Activated CD8-positive, alpha-beta T cell treated with anti-CD3 and anti-CD28 coated beads, Interleukin-2, amount 10 ng/mL, durations not matched to agents 7 days and 5 days (primary cell): ENCODE results near the gene RPS6KC1. TPM values are rescaled to one million over a fixed set of nuclear protein-coding genes. Genes with fewer than 3 reads are reported as not detected.

ENCODE experiments used
- ATAC-seq: fragments of 150-1000 bp; cut with Tn5 transposase; one replicate; pipeline ENCODE4 v1.10.0; 2021; ENCODE audit warnings: moderate library complexity
- CTCF ChIA-PET: fragments of 350-600 bp; sonication (Branson Sonifier 250); formaldehyde crosslinking; loops from one replicate; lab custom pipeline; 2021; ENCODE audit warnings: antibody characterized with exemption; lab: Charles Lee
- POLR2A ChIA-PET: fragments of 350-600 bp; sonication (Branson Sonifier 250); formaldehyde crosslinking; loops from one replicate; lab custom pipeline; 2021; ENCODE audit warnings: antibody characterized with exemption; lab: Charles Lee
- DNase-seq: peaks from one replicate; pipeline ENCODE4 v3.0.0-alpha.2; 2020
- H3K27ac Mint-ChIP-seq: one replicate; pipeline ENCODE4 v1.8.0; 2021; ENCODE audit warnings: mild to moderate bottlenecking, mixed read lengths
- H3K27me3 Mint-ChIP-seq: one replicate; pipeline ENCODE4 v1.8.0; 2021; ENCODE audit warnings: low read depth, mixed read lengths
- H3K36me3 Mint-ChIP-seq: one replicate; pipeline ENCODE4 v1.8.0; 2021; ENCODE audit warnings: low read depth, mixed read lengths
- H3K4me1 Mint-ChIP-seq: one replicate; pipeline ENCODE4 v1.8.0; 2021; ENCODE audit warnings: low read depth, mixed read lengths
- H3K4me3 Mint-ChIP-seq: one replicate; pipeline ENCODE4 v1.8.0; 2021; ENCODE audit warnings: mild to moderate bottlenecking, mixed read lengths
- H3K9me3 Mint-ChIP-seq: one replicate; pipeline ENCODE4 v1.8.0; 2022; ENCODE audit warnings: mixed read lengths; ENCODE audit not compliant: insufficient read depth
- total RNA-seq, 2 experiments: library from RNA; stranded (reverse); gene quantifications; one replicate each; pipeline ENCODE4 v1.2.3, GENCODE V29; 2021

The RPS6KC1 gene
- total RNA-seq, 2 experiments from 2014 or later: 11.8 to 12.5 TPM

- Mint-ChIP-seq H3K4me3 (no peak overlapping the region), H3K27ac (no peak overlapping the region), H3K27me3 (no peaks in the 10 kb centered on the region), H3K4me1 (no peaks in the 10 kb centered on the region), H3K9me3 (no peaks in the 10 kb centered on the region), H3K36me3 (no peaks in the 10 kb centered on the region)
- ATAC-seq: no peak
- ChIA-PET POLR2A (no interaction called here), CTCF (no interaction called here)
- DNase-seq: no peak
Measured at GRCh38 chr1:213250041-213250440, 199.0 kb downstream of the RPS6KC1 start.

DNA sequence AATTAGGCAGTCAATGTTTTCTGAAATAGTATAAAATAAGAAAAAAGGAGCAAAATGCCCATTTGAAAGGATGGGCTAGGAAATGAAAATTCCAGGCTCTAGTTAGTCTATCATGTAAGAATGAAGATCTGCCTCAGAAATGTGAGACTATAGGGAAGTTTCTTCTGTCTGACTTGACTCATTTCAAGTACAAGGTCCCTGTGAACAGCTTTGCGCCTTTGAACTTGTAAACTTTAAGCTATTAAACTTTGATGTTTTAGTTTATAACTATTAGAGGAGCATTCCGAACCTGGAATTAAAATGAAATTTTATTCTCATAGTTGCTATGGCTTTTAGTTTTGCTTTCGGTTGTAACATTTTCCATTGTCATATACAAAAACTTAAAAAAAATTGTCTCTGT is 199.4 kb downstream of the RPS6KC1 start:
- ChIA-PET CTCF (no interaction called here), POLR2A (no interaction called here)
- no peak for DNase-seq
- Mint-ChIP-seq H3K27ac (no peak overlapping the region), H3K4me1 (no peaks in the 10 kb centered on the region), H3K27me3 (no peaks in the 10 kb centered on the region), H3K36me3 (no peaks in the 10 kb centered on the region), H3K9me3 (no peaks in the 10 kb centered on the region), H3K4me3 (no peak overlapping the region)
- ATAC-seq: no peak

- Mint-ChIP-seq H3K4me3 (no peak overlapping the region), H3K27ac (no peak overlapping the region), H3K36me3 (no peaks in the 10 kb centered on the region), H3K4me1 (no peaks in the 10 kb centered on the region), H3K27me3 (no peaks in the 10 kb centered on the region), H3K9me3 (no peaks in the 10 kb centered on the region)
- DNase-seq: no peak
- CTCF ChIA-PET: no interaction called here
- POLR2A ChIA-PET: no interaction called here
- ATAC-seq: no peak
Measured at GRCh38 chr1:213251972-213252371, 200.9 kb downstream of the RPS6KC1 start.

DNA sequence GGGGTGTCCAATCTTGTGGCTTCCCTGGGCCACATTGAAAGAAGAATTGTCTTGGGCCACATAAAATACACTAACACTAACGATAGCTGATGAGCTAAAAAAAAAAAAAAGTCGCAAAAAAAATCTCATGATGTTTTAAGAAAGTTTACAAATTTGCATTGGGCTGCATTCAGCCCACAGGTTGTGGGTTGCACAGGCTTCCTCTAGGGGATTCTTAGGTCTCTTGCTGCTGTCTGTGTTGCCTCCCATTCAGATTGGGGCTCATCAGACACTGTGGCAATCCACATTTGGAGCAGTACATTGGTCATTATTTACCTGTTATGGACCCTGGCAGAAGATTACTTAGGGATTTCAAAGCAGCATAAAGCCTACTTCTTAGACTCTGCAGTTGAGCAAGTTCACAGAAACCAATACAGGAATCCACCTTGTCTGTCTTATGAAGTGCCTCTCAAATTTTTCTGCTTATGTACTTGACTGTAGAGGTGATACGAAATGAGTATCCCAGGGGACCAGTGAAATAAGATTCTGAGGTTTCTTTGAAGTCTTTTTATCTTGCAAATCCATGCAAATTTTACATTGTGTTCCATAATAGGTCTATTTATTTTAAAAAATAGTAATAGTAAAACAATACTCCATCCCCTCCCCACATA is 205.5 kb downstream of the RPS6KC1 start:
- ATAC-seq (no peak), DNase-seq (no peak)
- Mint-ChIP-seq H3K27me3 (no peaks in the 10 kb centered on the region), H3K9me3 (no peaks in the 10 kb centered on the region), H3K36me3 (no peaks in the 10 kb centered on the region), H3K4me3 (no peak overlapping the region), H3K4me1 (no peaks in the 10 kb centered on the region), H3K27ac (no peak overlapping the region)
- POLR2A ChIA-PET: interaction anchor here (0.6 kb wide), 1 partner anchor 357 kb away, joined by 3 read pairs; no protein-coding TSS in a partner anchor
- CTCF ChIA-PET: no interaction called here

- H3K9me3 Mint-ChIP-seq: no peaks in the 10 kb centered on the region
- H3K4me3 Mint-ChIP-seq: no peak overlapping the region
- no peak for ATAC-seq
- ChIA-PET POLR2A (no interaction called here), CTCF (no interaction called here)
- no peaks in the 10 kb centered on the region for H3K4me1 Mint-ChIP-seq
- H3K27me3 Mint-ChIP-seq: no peaks in the 10 kb centered on the region
- no peak overlapping the region for H3K27ac Mint-ChIP-seq
- H3K36me3 Mint-ChIP-seq: peaks cover 5% of the 10 kb centered on the region
- no peak for DNase-seq
Measured at GRCh38 chr1:213260311-213261075, 209.5 kb downstream of the RPS6KC1 start.

DNA sequence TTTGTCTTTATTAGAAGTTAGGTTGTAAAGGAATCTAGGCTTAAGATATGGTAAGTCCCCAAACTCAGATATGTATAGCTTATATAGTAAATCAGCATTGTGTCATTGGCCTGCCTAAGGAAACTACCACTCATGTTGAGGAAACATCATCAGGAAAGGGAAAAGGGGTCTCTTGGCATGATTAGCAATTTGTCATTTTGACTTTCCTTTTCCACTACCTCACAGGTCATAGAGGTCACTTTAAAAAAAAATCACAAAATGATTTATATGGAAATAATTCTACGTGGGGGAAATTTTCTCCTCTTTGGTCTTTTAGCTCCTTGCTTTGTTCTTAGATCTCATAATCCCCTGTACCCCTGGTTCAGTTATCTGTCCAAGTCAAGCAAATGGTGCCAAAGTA is 213.5 kb downstream of the RPS6KC1 start:
- Mint-ChIP-seq H3K27me3 (no peaks in the 10 kb centered on the region), H3K4me1 (no peaks in the 10 kb centered on the region), H3K36me3 (peaks cover 9% of the 10 kb centered on the region), H3K9me3 (no peaks in the 10 kb centered on the region), H3K4me3 (no peak overlapping the region), H3K27ac (no peak overlapping the region)
- ATAC-seq (no peak), DNase-seq (no peak)
- ChIA-PET POLR2A (no interaction called here), CTCF (no interaction called here)

GRCh38 chr1:213266983-213267772 is 216.1 kb downstream of the RPS6KC1 start:
- DNase-seq (no peak), ATAC-seq (no peak)
- Mint-ChIP-seq H3K36me3 (peaks cover 9% of the 10 kb centered on the region), H3K27me3 (no peaks in the 10 kb centered on the region), H3K4me1 (no peaks in the 10 kb centered on the region), H3K9me3 (no peaks in the 10 kb centered on the region), H3K4me3 (no peak overlapping the region), H3K27ac (no peak overlapping the region)
- POLR2A ChIA-PET: no interaction called here
- CTCF ChIA-PET: no interaction called here

DNA sequence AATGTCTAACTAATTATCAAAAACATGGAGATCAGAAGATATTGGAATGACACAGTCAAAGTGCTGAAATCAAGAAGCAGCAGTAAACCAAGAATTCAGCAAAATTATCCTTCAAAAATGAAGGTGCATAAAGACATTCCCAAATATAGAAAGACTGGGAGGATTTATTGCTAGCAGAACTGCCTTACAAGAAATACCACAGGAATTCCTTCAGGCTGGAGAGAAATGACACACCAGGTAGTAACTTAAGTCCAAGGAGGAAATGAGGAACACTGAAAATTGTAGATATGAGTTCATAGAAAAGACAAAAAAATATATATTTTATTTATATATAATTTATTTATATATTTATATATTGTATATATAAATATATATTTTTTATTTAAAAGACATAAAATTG is 217.2 kb downstream of the RPS6KC1 start:
- Mint-ChIP-seq H3K27me3 (no peaks in the 10 kb centered on the region), H3K4me3 (no peak overlapping the region), H3K4me1 (no peaks in the 10 kb centered on the region), H3K27ac (no peak overlapping the region), H3K9me3 (no peaks in the 10 kb centered on the region), H3K36me3 (peaks cover 9% of the 10 kb centered on the region)
- CTCF ChIA-PET: no interaction called here
- POLR2A ChIA-PET: no interaction called here
- no peak for DNase-seq
- ATAC-seq: no peak

- peaks cover 9% of the 10 kb centered on the region for H3K36me3 Mint-ChIP-seq
- CTCF ChIA-PET: no interaction called here
Measured at GRCh38 chr1:213269829-213270228, 218.8 kb downstream of the RPS6KC1 start.

DNA sequence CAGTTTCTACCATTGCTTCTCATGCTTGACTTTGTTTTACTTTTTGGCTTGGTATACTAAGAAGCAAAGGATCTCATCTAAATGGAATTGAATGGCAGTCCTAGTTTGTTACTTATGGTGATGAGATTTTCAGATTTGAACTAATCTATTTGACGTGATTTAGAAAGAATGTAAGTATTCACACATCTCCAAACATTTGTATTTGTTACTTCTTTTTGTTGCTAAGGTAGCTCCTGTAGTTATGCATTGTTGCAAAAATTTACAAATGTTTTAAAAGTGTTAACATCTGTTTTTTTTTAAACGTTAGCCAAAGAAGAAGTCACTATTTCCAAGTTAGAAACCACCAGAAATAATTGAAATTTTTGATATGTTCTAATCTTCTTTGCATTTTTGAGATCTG is 222.5 kb downstream of the RPS6KC1 start:
- no peak for DNase-seq
- ChIA-PET CTCF (no interaction called here), POLR2A (no interaction called here)
- H3K4me1 Mint-ChIP-seq: peaks cover 6% of the 10 kb centered on the region
- H3K36me3 Mint-ChIP-seq: peaks cover 6% of the 10 kb centered on the region
- no peak overlapping the region for H3K27ac Mint-ChIP-seq
- H3K4me3 Mint-ChIP-seq: no peak overlapping the region
- H3K27me3 Mint-ChIP-seq: no peaks in the 10 kb centered on the region
- no peaks in the 10 kb centered on the region for H3K9me3 Mint-ChIP-seq
- no peak for ATAC-seq

More at GRCh38 chr1:213269829-213270228, 218.8 kb downstream of the RPS6KC1 start:
- H3K4me1 Mint-ChIP-seq: peaks cover 6% of the 10 kb centered on the region
- H3K9me3 Mint-ChIP-seq: no peaks in the 10 kb centered on the region
- no peak overlapping the region for H3K4me3 Mint-ChIP-seq
- ATAC-seq (no peak), DNase-seq (no peak)
- no peak overlapping the region for H3K27ac Mint-ChIP-seq
- H3K27me3 Mint-ChIP-seq: no peaks in the 10 kb centered on the region
- POLR2A ChIA-PET: no interaction called here

DNA sequence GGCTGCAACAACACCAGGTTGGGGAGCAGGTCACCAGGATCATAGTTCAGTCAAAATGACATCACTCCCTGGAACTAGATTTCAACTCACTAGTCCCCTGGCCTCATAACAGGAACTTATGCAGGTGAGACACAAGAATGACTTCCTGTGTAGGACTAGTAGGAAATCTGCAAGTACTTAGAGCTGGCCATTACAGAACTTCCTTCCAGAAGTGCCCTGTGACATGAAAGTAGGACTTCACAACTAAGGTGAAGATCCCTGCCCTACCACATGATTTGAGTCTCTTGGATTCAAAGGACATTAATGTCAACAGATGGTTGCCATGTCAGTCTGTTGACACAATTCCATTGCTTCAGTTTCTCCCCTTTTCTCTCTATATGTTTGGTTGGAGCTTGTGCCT is 223.1 kb downstream of the RPS6KC1 start:
- H3K4me3 Mint-ChIP-seq: no peak overlapping the region
- no peaks in the 10 kb centered on the region for H3K27me3 Mint-ChIP-seq
- no peaks in the 10 kb centered on the region for H3K9me3 Mint-ChIP-seq
- H3K36me3 Mint-ChIP-seq: peaks cover 6% of the 10 kb centered on the region
- ChIA-PET POLR2A (no interaction called here), CTCF (no interaction called here)
- peaks cover 6% of the 10 kb centered on the region for H3K4me1 Mint-ChIP-seq
- no peak for ATAC-seq
- no peak for DNase-seq
- no peak overlapping the region for H3K27ac Mint-ChIP-seq

DNA sequence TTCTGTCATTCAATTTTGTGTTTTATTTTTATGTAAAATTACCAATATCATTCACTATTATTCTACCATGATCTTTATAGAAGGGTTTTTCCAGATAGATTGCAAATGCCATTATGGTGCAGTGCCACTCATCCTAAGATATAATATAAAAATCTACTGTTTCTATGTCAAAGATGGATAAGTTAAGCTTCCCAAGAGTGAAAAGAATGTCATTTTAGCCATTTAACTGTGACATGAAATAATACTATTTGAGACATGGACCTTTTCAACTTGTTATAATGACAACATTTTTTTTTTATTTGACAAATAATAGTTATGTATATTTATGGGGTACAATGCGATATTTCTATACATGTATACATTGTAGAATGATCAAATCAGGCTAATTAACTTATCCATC is 224.3 kb downstream of the RPS6KC1 start:
- ATAC-seq (no peak), DNase-seq (no peak)
- ChIA-PET POLR2A (no interaction called here), CTCF (no interaction called here)
- H3K9me3 Mint-ChIP-seq: no peaks in the 10 kb centered on the region
- H3K4me3 Mint-ChIP-seq: no peak overlapping the region
- H3K27me3 Mint-ChIP-seq: no peaks in the 10 kb centered on the region
- H3K27ac Mint-ChIP-seq: no peak overlapping the region
- peaks cover 6% of the 10 kb centered on the region for H3K4me1 Mint-ChIP-seq
- H3K36me3 Mint-ChIP-seq: peaks cover 6% of the 10 kb centered on the region
